GM12873 (cell line): ENCODE results near the gene ZBTB45.

ENCODE experiments used
- CTCF ChIP-seq: IDR thresholded peaks from 2 replicates; pipeline ENCODE4 v1.5.1; 2012; ENCODE audit warnings: low read depth, mild to moderate bottlenecking, moderate library complexity, low read length, control low read depth; ENCODE audit not compliant: insufficient read depth; ENCODE audit errors: missing control alignments

The ZBTB45 gene

GRCh38 chr19:58475714-58476497, 43.7 kb downstream of the ZBTB45 start, which contains the start of gene ZNF446:
ZNF446 (plus strand) TSS chr19:58476352; CDS start chr19:58477219, 867 bp downstream.
- TF ChIP-seq CTCF = no peak

GRCh38 chr19:58474997-58475713, 44.5 kb downstream of the ZBTB45 start:
- no peak for TF ChIP-seq CTCF

GRCh38 chr19:58474291-58474996, 45.2 kb downstream of the ZBTB45 start:
- TF ChIP-seq CTCF = no peak

GRCh38 chr19:58473775-58474174, 45.8 kb downstream of the ZBTB45 start:
- TF ChIP-seq CTCF = no peak

GRCh38 chr19:58471736-58472135, 47.9 kb downstream of the ZBTB45 start:
- TF ChIP-seq CTCF = no peak

- TF ChIP-seq CTCF = no peak
Observed at GRCh38 chr19:58469241-58470013, 50.2 kb downstream of the ZBTB45 start.
